ENCODE data around the gene NFKBIB.

DNA sequence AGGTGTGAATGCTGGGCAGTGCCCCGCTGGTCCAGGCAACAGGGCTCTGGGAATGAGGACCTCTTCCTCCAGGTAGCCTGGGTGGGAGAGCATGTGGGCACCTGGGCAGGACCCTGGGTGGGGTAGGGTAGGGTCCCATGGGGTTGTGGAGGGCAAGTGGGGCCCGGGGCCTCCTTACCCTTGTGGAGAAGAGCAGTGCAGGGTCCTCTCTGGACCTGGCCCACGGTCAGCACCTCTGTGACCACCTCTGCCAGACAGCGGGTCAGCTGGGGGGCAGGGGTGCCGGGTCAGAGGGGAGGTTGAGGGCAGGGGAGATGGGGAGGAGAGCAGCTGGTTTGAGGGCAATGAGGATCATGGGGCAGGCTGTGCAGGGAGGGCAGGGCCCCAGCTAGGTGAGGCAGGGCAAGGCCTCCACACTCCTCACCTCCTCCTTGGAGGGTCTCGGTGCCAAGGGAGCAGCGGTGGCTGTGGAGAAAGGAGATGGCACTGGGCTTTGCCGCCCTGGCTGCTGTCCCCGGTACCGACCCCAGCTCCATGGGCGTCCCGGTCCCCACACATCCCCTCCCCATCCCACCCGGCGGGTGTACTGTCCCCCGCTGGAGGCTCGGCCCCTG is 11.7 kb downstream of the NFKBIB start:
- TF ChIP-seq CTCF (IDR thresholded peaks at IDR 0.05; ENCODE audit: poor library complexity, severe bottlenecking) = no peak
- no peak for TF ChIP-seq SMC3 (conservative IDR thresholded peaks at IDR 0.05; ENCODE audit: poor library complexity)
- no peak for TF ChIP-seq EZH2 (IDR thresholded peaks at IDR 0.05; ENCODE audit: borderline replicate concordance, insufficient read depth, low read length, poor library complexity, severe bottlenecking)
- no peak for TF ChIP-seq POLR2AphosphoS5 (IDR thresholded peaks at IDR 0.05)
- no peak for TF ChIP-seq MXI1 (conservative IDR thresholded peaks at IDR 0.05; ENCODE audit: poor library complexity, severe bottlenecking)
- TF ChIP-seq EP300 (conservative IDR thresholded peaks at IDR 0.05; ENCODE audit: poor library complexity, severe bottlenecking) = no peak
- no peak for TF ChIP-seq REST (IDR thresholded peaks at IDR 0.05; ENCODE audit: borderline replicate concordance)
- TF ChIP-seq RAD21 (conservative IDR thresholded peaks at IDR 0.05) = no peak
